Erythroblast (primary cell): ENCODE results near the gene TMEM187.

Experiments
- GATA1 ChIP-seq: IDR thresholded peaks from 2 replicates; pipeline ENCODE4 v1.6.1; 2011; ENCODE audit warnings: low read depth, mild to moderate bottlenecking, control low read depth, low read length, moderate library complexity
- POLR2A ChIP-seq: IDR thresholded peaks from 2 replicates; pipeline ENCODE4 v1.6.1; 2011; ENCODE audit warnings: mild to moderate bottlenecking, low read length

- TF ChIP-seq POLR2A (peak; percentile 73), GATA1 (no peak)
These were observed at the start of gene TMEM187 for GRCh38 chrX:153972368-153973126.
